A673 (cell line): Measurements from ENCODE around the gene BHLHA15. TPM values are rescaled to one million over a fixed set of nuclear protein-coding genes. Genes with fewer than 3 reads are reported as not detected.

Source experiments
- BruUV-seq: library from RNA; stranded (reverse); fragments of 400-500 nt; replicated peaks from 2 replicates; lab custom pipeline; 2021; lab: Mats Ljungman, UMichigan
- CTCF ChIA-PET: fragments of 300-600 bp; sonication (Branson Sonifier 250); formaldehyde crosslinking; loops from one replicate; lab custom pipeline; 2022; ENCODE audit warnings: antibody characterized with exemption; lab: Charles Lee
- POLR2A ChIA-PET: fragments of 300-600 bp; sonication (Branson Sonifier 250); formaldehyde crosslinking; loops from one replicate; lab custom pipeline; 2022; ENCODE audit warnings: antibody characterized with exemption; ENCODE audit not compliant: low non-redundant PET; lab: Charles Lee
- DNase-seq: peaks from one replicate; pipeline ENCODE4 v3.0.0-alpha.2; 2015; ENCODE audit warnings: low spot score
- H3K27ac ChIP-seq: fragments of 200-600 bp; sonication (generic); 2 replicates; pipeline ENCODE4 v1.5.1; 2016; ENCODE audit warnings: mixed run types, low read depth, mild to moderate bottlenecking, mixed read lengths, antibody characterized with exemption, low read length; ENCODE audit not compliant: poor library complexity, severe bottlenecking
- H3K27me3 ChIP-seq: fragments of 200-600 bp; sonication (generic); replicated peaks from 2 replicates; pipeline ENCODE4 v1.6.1; 2017; ENCODE audit warnings: mixed run types, low read depth, mild to moderate bottlenecking, mixed read lengths, antibody characterized with exemption, low read length; ENCODE audit not compliant: insufficient read depth, poor library complexity
- H3K36me3 ChIP-seq: fragments of 200-600 bp; sonication (generic); 2 replicates; pipeline ENCODE4 v1.6.1; 2016; ENCODE audit warnings: mixed run types, mild to moderate bottlenecking, mixed read lengths, antibody characterized with exemption, low read length; ENCODE audit not compliant: insufficient read depth, poor library complexity, severe bottlenecking
- H3K4me1 ChIP-seq: fragments of 200-600 bp; sonication (generic); 2 replicates; pipeline ENCODE4 v1.6.1; 2017; ENCODE audit warnings: mixed run types, mild to moderate bottlenecking, mixed read lengths, antibody characterized with exemption, low read length; ENCODE audit not compliant: insufficient read depth, poor library complexity, severe bottlenecking
- H3K4me3 ChIP-seq: fragments of 200-600 bp; sonication (generic); 2 replicates; pipeline ENCODE4 v1.5.1; 2016; ENCODE audit warnings: low read depth, mixed run types, mild to moderate bottlenecking, mixed read lengths, low read length; ENCODE audit not compliant: poor library complexity, severe bottlenecking
- H3K9me3 ChIP-seq: fragments of 200-600 bp; sonication (generic); 2 replicates; pipeline ENCODE4 v1.6.1; 2016; ENCODE audit warnings: mixed run types, low read depth, mild to moderate bottlenecking, mixed read lengths, antibody characterized with exemption, low read length; ENCODE audit not compliant: poor library complexity, severe bottlenecking
- CTCF ChIP-seq: fragments of 300-800, 200-600 bp; sonication (generic); conservative IDR thresholded peaks from 2 replicates; pipeline ENCODE4 v1.5.1; 2017; ENCODE audit warnings: low read depth, mild to moderate bottlenecking, antibody characterized with exemption, low read length, moderate library complexity, mixed read lengths
- EZH2 ChIP-seq: fragments of 200-600 bp; sonication (generic); IDR thresholded peaks from 2 replicates; pipeline ENCODE4 v1.6.1; 2017; ENCODE audit warnings: borderline replicate concordance, low read depth, mild to moderate bottlenecking, mixed read lengths, antibody characterized with exemption, low read length; ENCODE audit not compliant: poor library complexity, severe bottlenecking
- intact Hi-C: fragments of 100-400 bp; cut with micrococcal nuclease; formaldehyde crosslinking; loops from one replicate; pipeline ENCODE4 v1.10.0; 2022; ENCODE audit not compliant: unreplicated experiment
- total RNA-seq: library from RNA; stranded (reverse); gene quantifications from 2 replicates; pipeline ENCODE4 v1.2.3, GENCODE V29; 2021

Gene BHLHA15
- total RNA-seq, 1 experiment from 2014 or later = 0.64 TPM

GRCh38 chr7:98170966-98171365 lies 40.3 kb upstream of the BHLHA15 start:
- no TSS peak for BruUV-seq
- POLR2A ChIA-PET = no interaction called here
- H3K4me1 ChIP-seq = no peaks in the 10 kb centered on the region
- intact Hi-C loops = no loop called here
- H3K27ac ChIP-seq = no peak overlapping the region
- DNase-seq = no peak
- CTCF ChIA-PET = no interaction called here
- no peak overlapping the region for H3K4me3 ChIP-seq
- TF ChIP-seq EZH2 (no peak), CTCF (no peak)
- H3K9me3 ChIP-seq = no peaks in the 10 kb centered on the region
- no peaks in the 10 kb centered on the region for H3K36me3 ChIP-seq
- H3K27me3 ChIP-seq = no peaks in the 10 kb centered on the region

GRCh38 chr7:98171449-98171848 lies 39.8 kb upstream of the BHLHA15 start:
- H3K4me3 ChIP-seq = no peak overlapping the region
- no peak overlapping the region for H3K27ac ChIP-seq
- H3K36me3 ChIP-seq = no peaks in the 10 kb centered on the region
- no TSS peak for BruUV-seq
- intact Hi-C loops = no loop called here
- TF ChIP-seq EZH2 = no peak
- no peak for TF ChIP-seq CTCF
- no peak for DNase-seq
- H3K9me3 ChIP-seq = no peaks in the 10 kb centered on the region
- CTCF ChIA-PET = no interaction called here
- no peaks in the 10 kb centered on the region for H3K27me3 ChIP-seq
- H3K4me1 ChIP-seq = no peaks in the 10 kb centered on the region
- POLR2A ChIA-PET = no interaction called here

GRCh38 chr7:98174334-98175259 lies 36.6 kb upstream of the BHLHA15 start:
- Histone ChIP-seq H3K27ac (no peak overlapping the region), H3K4me1 (no peaks in the 10 kb centered on the region), H3K27me3 (no peaks in the 10 kb centered on the region), H3K9me3 (no peaks in the 10 kb centered on the region), H3K4me3 (no peak overlapping the region), H3K36me3 (no peaks in the 10 kb centered on the region)
- ChIA-PET POLR2A (no interaction called here), CTCF (interaction anchor here (0.6 kb wide), 1 partner anchor 8 kb away, joined by 3 read pairs; no protein-coding TSS in a partner anchor)
- intact Hi-C loops = no loop called here
- peak; percentile 4 for DNase-seq
- no peak for TF ChIP-seq EZH2
- no TSS peak for BruUV-seq
